GM12865 (cell line): Measurements from ENCODE around the gene REC8.

Experiments
- DNase-seq: peaks from one replicate; pipeline ENCODE4 v3.0.0; 2010; ENCODE audit warnings: low read depth
- H3K4me3 ChIP-seq: 2 replicates; pipeline ENCODE4 v1.5.1; 2011; ENCODE audit warnings: mild to moderate bottlenecking, low read depth, low read length, control low read depth
- TF ChIP-seq, protein P1 (sequence below): IDR thresholded peaks from 2 replicates; pipeline ENCODE4 v1.5.1; 2011; ENCODE audit warnings: low read length, control low read depth, low read depth, inconsistent platforms; ENCODE audit not compliant: insufficient read depth; ENCODE audit errors: missing control alignments

REC8 gene

DNA sequence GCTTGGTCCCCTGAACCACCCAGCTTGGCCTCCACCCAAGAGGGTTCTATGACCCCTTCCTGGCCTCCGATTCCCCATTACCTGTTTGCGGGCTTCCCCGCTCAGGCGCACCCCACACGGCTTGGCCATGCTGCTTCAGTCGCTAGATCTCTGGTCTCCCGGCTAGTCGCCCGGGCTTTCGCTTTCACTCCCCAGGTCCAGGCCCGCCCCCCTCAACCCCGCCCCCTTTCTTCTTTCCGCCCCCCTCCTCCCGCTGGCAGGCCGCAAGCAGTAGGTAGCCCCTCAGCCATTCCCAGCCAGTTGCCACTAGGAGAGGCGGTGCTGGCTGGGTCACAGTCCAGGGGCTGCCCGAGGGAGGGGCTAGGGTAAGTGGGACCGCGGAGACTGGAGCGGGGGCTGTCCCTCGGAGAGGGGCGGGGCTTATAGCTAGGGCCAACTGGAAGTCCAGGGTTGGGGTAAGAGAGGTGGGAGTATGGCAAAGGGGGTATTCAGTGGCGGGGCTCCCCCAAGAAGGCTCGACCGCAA lies 25.4 kb upstream of the REC8 start, which contains the start of gene PSME2:
PSME2 (minus strand) TSS at position 158 of the 525 bp plus-strand sequence; CDS start at position 129, 29 bp downstream.
- TF ChIP-seq, protein P1, sequence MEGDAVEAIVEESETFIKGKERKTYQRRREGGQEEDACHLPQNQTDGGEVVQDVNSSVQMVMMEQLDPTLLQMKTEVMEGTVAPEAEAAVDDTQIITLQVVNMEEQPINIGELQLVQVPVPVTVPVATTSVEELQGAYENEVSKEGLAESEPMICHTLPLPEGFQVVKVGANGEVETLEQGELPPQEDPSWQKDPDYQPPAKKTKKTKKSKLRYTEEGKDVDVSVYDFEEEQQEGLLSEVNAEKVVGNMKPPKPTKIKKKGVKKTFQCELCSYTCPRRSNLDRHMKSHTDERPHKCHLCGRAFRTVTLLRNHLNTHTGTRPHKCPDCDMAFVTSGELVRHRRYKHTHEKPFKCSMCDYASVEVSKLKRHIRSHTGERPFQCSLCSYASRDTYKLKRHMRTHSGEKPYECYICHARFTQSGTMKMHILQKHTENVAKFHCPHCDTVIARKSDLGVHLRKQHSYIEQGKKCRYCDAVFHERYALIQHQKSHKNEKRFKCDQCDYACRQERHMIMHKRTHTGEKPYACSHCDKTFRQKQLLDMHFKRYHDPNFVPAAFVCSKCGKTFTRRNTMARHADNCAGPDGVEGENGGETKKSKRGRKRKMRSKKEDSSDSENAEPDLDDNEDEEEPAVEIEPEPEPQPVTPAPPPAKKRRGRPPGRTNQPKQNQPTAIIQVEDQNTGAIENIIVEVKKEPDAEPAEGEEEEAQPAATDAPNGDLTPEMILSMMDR, result no peak
- peak within 1 kb of the TSS; percentile 96 for H3K4me3 ChIP-seq
- peak; percentile 99 for DNase-seq

DNA sequence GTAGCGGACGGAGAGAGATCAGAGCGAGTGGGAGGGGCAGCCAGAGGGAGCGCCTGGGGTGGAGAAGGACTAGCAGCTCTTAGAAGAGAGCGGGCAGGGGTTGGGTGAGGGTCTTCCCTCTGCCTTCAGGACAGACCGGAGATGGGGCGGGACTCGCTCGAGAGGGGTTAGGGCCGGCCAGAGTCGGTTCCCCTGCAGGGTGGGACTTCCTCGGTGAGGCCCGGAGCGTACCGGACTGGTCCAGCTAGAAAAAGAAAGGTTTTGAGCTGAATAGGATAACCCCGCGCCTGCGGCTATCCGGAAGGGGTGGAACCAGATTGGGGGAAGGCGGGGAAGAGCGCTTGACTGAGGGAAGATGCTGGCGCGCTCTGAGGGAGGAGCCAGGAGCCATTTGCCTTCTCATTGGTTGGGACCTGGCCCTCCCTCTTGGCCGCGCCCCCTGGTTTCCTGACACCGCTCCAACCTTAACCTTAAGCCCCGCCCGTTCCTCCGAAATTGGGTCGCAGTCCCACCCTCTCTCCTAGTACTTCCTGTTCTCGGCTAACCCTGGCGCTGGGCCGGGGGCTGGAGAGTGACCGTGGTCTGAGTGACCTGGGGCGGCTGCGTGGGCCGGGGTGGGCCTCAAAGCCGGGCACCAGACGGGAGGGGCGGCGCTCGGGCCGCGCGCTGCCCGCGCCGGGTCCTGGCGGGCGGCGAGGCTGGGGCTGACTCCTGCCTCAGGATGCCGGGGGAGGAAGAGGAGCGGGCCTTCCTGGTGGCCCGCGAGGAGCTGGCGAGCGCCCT lies 24.7 kb upstream of the REC8 start, which contains the start of gene RNF31:
RNF31 (plus strand) TSS at position 521 of the 783 bp plus-strand sequence; CDS start at position 722, 201 bp downstream.
- DNase-seq, result peak; percentile 99
- peak within 1 kb of the TSS; percentile 96 for H3K4me3 ChIP-seq
- TF ChIP-seq, protein P1, result no peak

DNA sequence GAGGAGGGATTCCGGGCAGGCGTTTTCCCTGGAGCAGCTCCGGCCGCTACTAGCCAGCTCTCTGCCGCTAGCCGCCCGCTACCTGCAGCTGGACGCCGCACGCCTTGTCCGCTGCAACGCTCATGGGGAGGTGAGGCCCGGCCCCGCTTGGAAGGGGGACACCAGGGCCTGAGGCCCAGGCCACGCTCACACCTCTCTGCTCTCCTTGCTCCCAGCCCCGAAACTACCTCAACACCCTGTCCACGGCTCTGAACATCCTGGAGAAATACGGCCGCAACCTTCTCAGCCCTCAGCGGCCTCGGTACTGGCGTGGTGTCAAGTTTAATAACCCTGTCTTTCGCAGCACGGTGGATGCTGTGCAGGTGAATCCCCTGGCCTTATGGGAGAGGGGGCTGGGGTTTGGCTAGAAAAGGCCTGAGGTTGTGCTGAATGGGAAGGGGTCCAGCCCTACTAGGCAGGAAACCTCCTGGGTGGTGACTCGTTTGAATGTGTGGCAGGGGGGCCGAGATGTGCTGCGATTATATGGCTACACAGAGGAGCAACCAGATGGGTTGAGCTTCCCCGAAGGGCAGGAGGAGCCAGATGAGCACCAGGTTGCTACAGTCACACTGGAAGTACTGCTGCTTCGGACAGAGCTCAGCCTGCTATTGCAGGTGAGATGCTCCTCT lies 24.0 kb upstream of the REC8 start:
- DNase-seq, result no peak
- TF ChIP-seq, protein P1, result no peak
- H3K4me3 ChIP-seq, result peak overlapping the region; percentile 96

DNA sequence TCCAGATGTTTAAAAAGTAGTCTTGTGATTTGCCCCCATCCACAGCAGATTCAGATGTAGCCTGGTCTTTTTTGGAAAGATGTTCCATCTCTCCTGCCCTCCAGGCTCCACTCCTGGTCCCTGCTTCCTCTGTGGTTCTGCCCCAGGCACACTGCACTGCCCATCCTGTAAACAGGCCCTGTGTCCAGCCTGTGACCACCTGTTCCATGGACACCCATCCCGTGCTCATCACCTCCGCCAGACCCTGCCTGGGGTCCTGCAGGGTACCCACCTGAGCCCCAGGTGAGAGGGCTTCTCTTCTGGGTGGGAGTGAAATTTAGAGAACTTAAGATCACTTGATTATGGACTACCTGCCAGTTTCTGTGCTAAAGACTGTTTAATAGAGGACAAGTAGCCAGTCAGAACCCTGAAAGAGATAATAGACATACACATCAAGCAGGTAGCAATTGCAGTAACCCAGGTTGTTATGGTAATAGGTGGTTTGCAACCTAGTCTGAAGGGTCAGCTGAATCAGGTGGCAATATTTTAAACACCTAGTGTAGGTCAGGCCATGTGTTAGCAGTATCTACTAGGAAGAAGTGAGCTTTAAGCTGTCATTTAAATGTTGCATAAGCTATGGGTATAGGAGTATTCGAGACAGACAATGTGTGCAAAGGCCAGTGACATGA lies 22.4 kb upstream of the REC8 start:
- TF ChIP-seq, protein P1, result no peak
- H3K4me3 ChIP-seq, result no peak overlapping the region
- DNase-seq, result no peak

DNA sequence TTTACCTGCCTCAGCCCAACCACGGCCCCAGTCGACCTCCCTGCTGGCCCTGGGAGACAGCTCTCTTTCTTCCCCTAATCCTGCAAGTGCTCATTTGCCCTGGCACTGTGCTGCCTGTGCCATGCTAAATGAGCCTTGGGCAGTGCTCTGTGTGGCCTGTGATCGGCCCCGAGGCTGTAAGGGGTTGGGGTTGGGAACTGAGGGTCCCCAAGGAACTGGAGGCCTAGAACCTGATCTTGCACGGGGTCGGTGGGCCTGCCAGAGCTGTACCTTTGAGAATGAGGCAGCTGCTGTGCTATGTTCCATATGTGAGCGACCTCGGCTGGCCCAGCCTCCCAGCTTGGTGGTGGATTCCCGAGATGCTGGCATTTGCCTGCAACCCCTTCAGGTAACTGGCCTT lies 21.8 kb upstream of the REC8 start:
- TF ChIP-seq, protein P1, result no peak
- H3K4me3 ChIP-seq, result no peak overlapping the region
- DNase-seq, result no peak

DNA sequence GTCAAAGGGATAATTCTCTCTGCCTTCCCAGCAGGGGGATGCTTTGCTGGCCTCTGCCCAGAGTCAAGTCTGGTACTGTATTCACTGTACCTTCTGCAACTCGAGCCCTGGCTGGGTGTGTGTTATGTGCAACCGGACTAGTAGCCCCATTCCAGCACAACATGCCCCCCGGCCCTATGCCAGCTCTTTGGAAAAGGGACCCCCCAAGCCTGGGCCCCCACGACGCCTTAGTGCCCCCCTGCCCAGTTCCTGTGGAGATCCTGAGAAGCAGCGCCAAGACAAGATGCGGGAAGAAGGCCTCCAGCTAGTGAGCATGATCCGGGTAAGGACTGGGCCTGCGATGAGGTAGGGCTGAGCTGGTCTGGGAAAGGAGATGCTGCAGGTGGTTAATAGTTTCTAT lies 21.3 kb upstream of the REC8 start:
- TF ChIP-seq, protein P1, result no peak
- H3K4me3 ChIP-seq, result no peak overlapping the region
- no peak for DNase-seq
